ENCODE data around the gene CDH12. TPM values are rescaled to one million over a fixed set of nuclear protein-coding genes. Genes with fewer than 3 reads are reported as not detected.
A peak's percentile ranks its signal among the peaks of the same experiment; 100 is the strongest.

The CDH12 gene
- total and polyA plus RNA-seq, 4 experiments from 2014 or later: not detected

GRCh38 chr5:22651355-22651754 lies 201.8 kb downstream of the CDH12 start:
- H3K27me3 Mint-ChIP-seq: no peaks in the 10 kb centered on the region
- no peak overlapping the region for H3K27ac Mint-ChIP-seq
- Histone ChIP-seq H3K9me3 (ENCODE audit: control insufficient read depth in 1 of 2, low read length in 2 of 2) (no peaks in the 10 kb centered on the region), H3K36me3 (ENCODE audit: insufficient read depth, low read length) (no peaks in the 10 kb centered on the region), H3K27ac (ENCODE audit: low read depth, low read length) (no peak overlapping the region), H3K4me3 (ENCODE audit: low read length in 2 of 2) (no peak overlapping the region), H3K27me3 (ENCODE audit: insufficient read depth, low read length) (no peaks in the 10 kb centered on the region), H3K4me1 (ENCODE audit: insufficient read depth, low read length) (no peaks in the 10 kb centered on the region)
- intact Hi-C loops (cut with micrococcal nuclease): no loop called here
- H3K4me3 Mint-ChIP-seq: no peak overlapping the region
- no peaks in the 10 kb centered on the region for H3K36me3 Mint-ChIP-seq
- H3K4me1 Mint-ChIP-seq: no peaks in the 10 kb centered on the region
- DNase-seq: no peak
- peaks cover 6 to 18% (median 11%) of the 10 kb centered on the region in 8 donors for H3K9me3 Mint-ChIP-seq
- ChIA-PET POLR2A (ENCODE audit: partially characterized antibody) (no interaction called here), CTCF (ENCODE audit: partially characterized antibody) (no interaction called here)

- CTCF ChIA-PET (ENCODE audit: partially characterized antibody): no interaction called here
- DNase-seq: no peak
- no peaks in the 10 kb centered on the region for H3K36me3 Mint-ChIP-seq
- H3K4me1 Mint-ChIP-seq: no peaks in the 10 kb centered on the region
- no peak overlapping the region for H3K27ac ChIP-seq (ENCODE audit: low read depth, low read length)
- POLR2A ChIA-PET (ENCODE audit: partially characterized antibody): no interaction called here
- no peak overlapping the region for H3K4me3 ChIP-seq (ENCODE audit: low read length in 2 of 2)
- H3K27me3 ChIP-seq (ENCODE audit: insufficient read depth, low read length): no peaks in the 10 kb centered on the region
- peaks cover 6 to 18% (median 10%) of the 10 kb centered on the region in 8 donors for H3K9me3 Mint-ChIP-seq
- no peaks in the 10 kb centered on the region for H3K36me3 ChIP-seq (ENCODE audit: insufficient read depth, low read length)
- no peaks in the 10 kb centered on the region for H3K27me3 Mint-ChIP-seq
- H3K27ac Mint-ChIP-seq: no peak overlapping the region
- no peaks in the 10 kb centered on the region for H3K9me3 ChIP-seq (ENCODE audit: control insufficient read depth in 1 of 2, low read length in 2 of 2)
- intact Hi-C loops (cut with micrococcal nuclease): no loop called here
- no peaks in the 10 kb centered on the region for H3K4me1 ChIP-seq (ENCODE audit: insufficient read depth, low read length)
- no peak overlapping the region for H3K4me3 Mint-ChIP-seq
Observed at GRCh38 chr5:22650511-22650910, 202.6 kb downstream of the CDH12 start.

- no peaks in the 10 kb centered on the region for H3K36me3 Mint-ChIP-seq
- Histone ChIP-seq H3K4me1 (ENCODE audit: insufficient read depth, low read length) (no peaks in the 10 kb centered on the region), H3K36me3 (ENCODE audit: insufficient read depth, low read length) (no peaks in the 10 kb centered on the region), H3K27me3 (ENCODE audit: insufficient read depth, low read length) (no peaks in the 10 kb centered on the region), H3K27ac (ENCODE audit: low read depth, low read length) (no peak overlapping the region), H3K9me3 (ENCODE audit: control insufficient read depth in 1 of 2, low read length in 2 of 2) (no peaks in the 10 kb centered on the region), H3K4me3 (ENCODE audit: low read length in 2 of 2) (no peak overlapping the region)
- intact Hi-C loops (cut with micrococcal nuclease): no loop called here
- ChIA-PET CTCF (ENCODE audit: partially characterized antibody) (interaction anchor here (1.4 kb wide), 1 partner anchor 12 kb away, joined by 3 read pairs; no protein-coding TSS in a partner anchor), POLR2A (ENCODE audit: partially characterized antibody) (no interaction called here)
- H3K4me1 Mint-ChIP-seq: no peaks in the 10 kb centered on the region
- no peak overlapping the region for H3K4me3 Mint-ChIP-seq
- no peak overlapping the region for H3K27ac Mint-ChIP-seq
- no peaks in the 10 kb centered on the region for H3K27me3 Mint-ChIP-seq
- peaks cover 2 to 18% (median 8%) of the 10 kb centered on the region in 8 donors for H3K9me3 Mint-ChIP-seq
- no peak for DNase-seq
Observed at GRCh38 chr5:22649074-22649473, 204.1 kb downstream of the CDH12 start.

GRCh38 chr5:22644859-22645258 lies 208.3 kb downstream of the CDH12 start:
- Histone ChIP-seq H3K4me3 (ENCODE audit: low read length in 2 of 2) (no peak overlapping the region), H3K27me3 (ENCODE audit: insufficient read depth, low read length) (no peaks in the 10 kb centered on the region), H3K27ac (ENCODE audit: low read depth, low read length) (no peak overlapping the region), H3K36me3 (ENCODE audit: insufficient read depth, low read length) (no peaks in the 10 kb centered on the region), H3K9me3 (ENCODE audit: control insufficient read depth in 1 of 2, low read length in 2 of 2) (no peaks in the 10 kb centered on the region), H3K4me1 (ENCODE audit: insufficient read depth, low read length) (no peaks in the 10 kb centered on the region)
- ChIA-PET POLR2A (ENCODE audit: partially characterized antibody) (no interaction called here), CTCF (ENCODE audit: partially characterized antibody) (no interaction called here)
- DNase-seq: no peak
- no peak overlapping the region for H3K4me3 Mint-ChIP-seq
- intact Hi-C loops (cut with micrococcal nuclease): no loop called here
- no peaks in the 10 kb centered on the region for H3K27me3 Mint-ChIP-seq
- H3K36me3 Mint-ChIP-seq: no peaks in the 10 kb centered on the region
- no peak overlapping the region for H3K27ac Mint-ChIP-seq
- peaks cover 2 to 18% (median 11%) of the 10 kb centered on the region in 8 donors for H3K9me3 Mint-ChIP-seq
- no peaks in the 10 kb centered on the region for H3K4me1 Mint-ChIP-seq

- intact Hi-C loops (cut with micrococcal nuclease): no loop called here
- Histone ChIP-seq H3K4me1 (ENCODE audit: insufficient read depth, low read length) (no peaks in the 10 kb centered on the region), H3K27ac (ENCODE audit: low read depth, low read length) (no peak overlapping the region), H3K9me3 (ENCODE audit: control insufficient read depth in 1 of 2, low read length in 2 of 2) (no peaks in the 10 kb centered on the region), H3K4me3 (ENCODE audit: low read length in 2 of 2) (no peak overlapping the region), H3K36me3 (ENCODE audit: insufficient read depth, low read length) (no peaks in the 10 kb centered on the region), H3K27me3 (ENCODE audit: insufficient read depth, low read length) (no peaks in the 10 kb centered on the region)
- DNase-seq: no peak
- Mint-ChIP-seq H3K9me3 (peaks cover 2 to 22% (median 15%) of the 10 kb centered on the region in 8 donors), H3K27me3 (no peaks in the 10 kb centered on the region), H3K27ac (no peak overlapping the region), H3K4me1 (no peaks in the 10 kb centered on the region), H3K4me3 (no peak overlapping the region), H3K36me3 (no peaks in the 10 kb centered on the region)
- ChIA-PET CTCF (ENCODE audit: partially characterized antibody) (no interaction called here), POLR2A (ENCODE audit: partially characterized antibody) (no interaction called here)
Observed at GRCh38 chr5:22643356-22643755, 209.8 kb downstream of the CDH12 start.

- H3K4me3 ChIP-seq (ENCODE audit: low read length in 2 of 2): no peak overlapping the region
- H3K27me3 ChIP-seq (ENCODE audit: insufficient read depth, low read length): no peaks in the 10 kb centered on the region
- Mint-ChIP-seq H3K4me3 (no peak overlapping the region), H3K27me3 (no peaks in the 10 kb centered on the region), H3K27ac (no peak overlapping the region), H3K4me1 (no peaks in the 10 kb centered on the region), H3K36me3 (no peaks in the 10 kb centered on the region), H3K9me3 (peaks cover 4 to 30% (median 10%) of the 10 kb centered on the region in 8 donors)
- no peaks in the 10 kb centered on the region for H3K36me3 ChIP-seq (ENCODE audit: insufficient read depth, low read length)
- H3K27ac ChIP-seq (ENCODE audit: low read depth, low read length): no peak overlapping the region
- POLR2A ChIA-PET (ENCODE audit: partially characterized antibody): no interaction called here
- no peaks in the 10 kb centered on the region for H3K9me3 ChIP-seq (ENCODE audit: control insufficient read depth in 1 of 2, low read length in 2 of 2)
- CTCF ChIA-PET (ENCODE audit: partially characterized antibody): no interaction called here
- DNase-seq: no peak
- intact Hi-C loops (cut with micrococcal nuclease): no loop called here
- no peaks in the 10 kb centered on the region for H3K4me1 ChIP-seq (ENCODE audit: insufficient read depth, low read length)
Observed at GRCh38 chr5:22631683-22632082, 221.5 kb downstream of the CDH12 start.

GRCh38 chr5:22627029-22627428 lies 226.1 kb downstream of the CDH12 start:
- POLR2A ChIA-PET (ENCODE audit: partially characterized antibody): no interaction called here
- H3K9me3 ChIP-seq (ENCODE audit: control insufficient read depth in 1 of 2, low read length in 2 of 2): peaks cover 0 to 3% of the 10 kb centered on the region in 2 donors
- no peaks in the 10 kb centered on the region for H3K27me3 ChIP-seq (ENCODE audit: insufficient read depth, low read length)
- intact Hi-C loops (cut with micrococcal nuclease): no loop called here
- Mint-ChIP-seq H3K36me3 (no peaks in the 10 kb centered on the region), H3K4me1 (no peaks in the 10 kb centered on the region), H3K4me3 (no peak overlapping the region), H3K9me3 (peaks cover 4 to 49% (median 16%) of the 10 kb centered on the region in 8 donors), H3K27ac (peak overlapping the region in 1 of 7 donors; percentile 17), H3K27me3 (no peaks in the 10 kb centered on the region)
- no peak overlapping the region for H3K27ac ChIP-seq (ENCODE audit: low read depth, low read length)
- no peak overlapping the region for H3K4me3 ChIP-seq (ENCODE audit: low read length in 2 of 2)
- DNase-seq: no peak
- H3K4me1 ChIP-seq (ENCODE audit: insufficient read depth, low read length): no peaks in the 10 kb centered on the region
- CTCF ChIA-PET (ENCODE audit: partially characterized antibody): no interaction called here
- H3K36me3 ChIP-seq (ENCODE audit: insufficient read depth, low read length): no peaks in the 10 kb centered on the region

GRCh38 chr5:22625451-22625850 lies 227.7 kb downstream of the CDH12 start:
- intact Hi-C loops (cut with micrococcal nuclease): no loop called here
- Mint-ChIP-seq H3K4me1 (no peaks in the 10 kb centered on the region), H3K9me3 (peaks cover 6 to 45% (median 16%) of the 10 kb centered on the region in 8 donors), H3K4me3 (no peak overlapping the region), H3K27ac (no peak overlapping the region), H3K27me3 (no peaks in the 10 kb centered on the region), H3K36me3 (no peaks in the 10 kb centered on the region)
- H3K9me3 ChIP-seq (ENCODE audit: control insufficient read depth in 1 of 2, low read length in 2 of 2): peaks cover 0 to 3% of the 10 kb centered on the region in 2 donors
- no peak for DNase-seq
- H3K36me3 ChIP-seq (ENCODE audit: insufficient read depth, low read length): no peaks in the 10 kb centered on the region
- H3K4me3 ChIP-seq (ENCODE audit: low read length in 2 of 2): no peak overlapping the region
- no peaks in the 10 kb centered on the region for H3K4me1 ChIP-seq (ENCODE audit: insufficient read depth, low read length)
- CTCF ChIA-PET (ENCODE audit: partially characterized antibody): no interaction called here
- POLR2A ChIA-PET (ENCODE audit: partially characterized antibody): no interaction called here
- H3K27me3 ChIP-seq (ENCODE audit: insufficient read depth, low read length): no peaks in the 10 kb centered on the region
- H3K27ac ChIP-seq (ENCODE audit: low read depth, low read length): no peak overlapping the region
